Osteocyte (in vitro differentiated cells): ENCODE results near the gene PLPPR5. TPM values are rescaled to one million over a fixed set of nuclear protein-coding genes. Genes with fewer than 3 reads are reported as not detected.

Source experiments
- DNase-seq: peaks from one replicate; pipeline ENCODE4 v3.0.0; 2021; ENCODE audit warnings: mixed read lengths; ENCODE audit not compliant: unreplicated experiment; ENCODE audit errors: extremely low spot score
- H3K27ac Mint-ChIP-seq: one replicate; pipeline ENCODE4 v1.8.0; 2021; ENCODE audit warnings: mild to moderate bottlenecking, mixed read lengths; ENCODE audit not compliant: unreplicated experiment
- H3K27me3 Mint-ChIP-seq: one replicate; pipeline ENCODE4 v1.8.0; 2021; ENCODE audit warnings: mixed read lengths; ENCODE audit not compliant: unreplicated experiment
- H3K36me3 Mint-ChIP-seq: one replicate; pipeline ENCODE4 v1.8.0; 2021; ENCODE audit warnings: mixed read lengths; ENCODE audit not compliant: unreplicated experiment
- H3K4me1 Mint-ChIP-seq: one replicate; pipeline ENCODE4 v1.8.0; 2021; ENCODE audit warnings: mixed read lengths; ENCODE audit not compliant: unreplicated experiment
- H3K4me3 Mint-ChIP-seq: one replicate; pipeline ENCODE4 v1.8.0; 2021; ENCODE audit warnings: mild to moderate bottlenecking, moderate library complexity, mixed read lengths; ENCODE audit not compliant: unreplicated experiment
- H3K9me3 Mint-ChIP-seq: one replicate; pipeline ENCODE4 v1.8.0; 2021; ENCODE audit warnings: mixed read lengths; ENCODE audit not compliant: unreplicated experiment
- total RNA-seq: library from RNA; stranded (reverse); gene quantifications from 2 replicates; pipeline ENCODE4 v1.2.1, GENCODE V29; 2021
- TF ChIP-seq, protein P1 (sequence below): fragments of 200-600 bp; sonication (generic); IDR thresholded peaks from 2 replicates; pipeline ENCODE4 v1.5.0; 2021; ENCODE audit warnings: antibody characterized with exemption, mild to moderate bottlenecking, moderate library complexity

Gene PLPPR5
- total RNA-seq, 1 donor from 2014 or later: not detected

DNA sequence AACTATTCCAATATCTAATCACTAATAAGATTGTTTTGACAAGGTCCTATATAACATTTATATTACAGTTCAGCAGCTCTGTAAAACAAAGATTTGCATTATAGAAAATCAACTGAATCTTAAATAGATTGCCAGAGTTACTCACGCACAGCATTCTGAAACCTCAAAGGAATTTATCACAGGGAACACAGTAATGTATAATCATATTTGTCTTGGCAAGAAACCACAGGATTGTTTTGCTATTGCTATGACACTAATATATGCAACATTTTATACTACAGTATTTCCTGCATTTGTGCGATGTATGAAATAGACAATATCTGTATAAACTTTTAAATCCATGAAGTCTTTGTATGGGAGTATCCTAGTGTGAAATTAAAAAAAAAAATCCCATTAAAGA, 101.4 kb downstream of the PLPPR5 start:
- H3K36me3 Mint-ChIP-seq: no peaks in the 10 kb centered on the region
- peak overlapping the region; percentile 64 for H3K27ac Mint-ChIP-seq
- no peaks in the 10 kb centered on the region for H3K27me3 Mint-ChIP-seq
- TF ChIP-seq, protein P1, sequence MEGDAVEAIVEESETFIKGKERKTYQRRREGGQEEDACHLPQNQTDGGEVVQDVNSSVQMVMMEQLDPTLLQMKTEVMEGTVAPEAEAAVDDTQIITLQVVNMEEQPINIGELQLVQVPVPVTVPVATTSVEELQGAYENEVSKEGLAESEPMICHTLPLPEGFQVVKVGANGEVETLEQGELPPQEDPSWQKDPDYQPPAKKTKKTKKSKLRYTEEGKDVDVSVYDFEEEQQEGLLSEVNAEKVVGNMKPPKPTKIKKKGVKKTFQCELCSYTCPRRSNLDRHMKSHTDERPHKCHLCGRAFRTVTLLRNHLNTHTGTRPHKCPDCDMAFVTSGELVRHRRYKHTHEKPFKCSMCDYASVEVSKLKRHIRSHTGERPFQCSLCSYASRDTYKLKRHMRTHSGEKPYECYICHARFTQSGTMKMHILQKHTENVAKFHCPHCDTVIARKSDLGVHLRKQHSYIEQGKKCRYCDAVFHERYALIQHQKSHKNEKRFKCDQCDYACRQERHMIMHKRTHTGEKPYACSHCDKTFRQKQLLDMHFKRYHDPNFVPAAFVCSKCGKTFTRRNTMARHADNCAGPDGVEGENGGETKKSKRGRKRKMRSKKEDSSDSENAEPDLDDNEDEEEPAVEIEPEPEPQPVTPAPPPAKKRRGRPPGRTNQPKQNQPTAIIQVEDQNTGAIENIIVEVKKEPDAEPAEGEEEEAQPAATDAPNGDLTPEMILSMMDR: no peak
- peaks cover 23% of the 10 kb centered on the region for H3K4me1 Mint-ChIP-seq
- no peak overlapping the region for H3K4me3 Mint-ChIP-seq
- no peaks in the 10 kb centered on the region for H3K9me3 Mint-ChIP-seq
- DNase-seq: no peak

DNA sequence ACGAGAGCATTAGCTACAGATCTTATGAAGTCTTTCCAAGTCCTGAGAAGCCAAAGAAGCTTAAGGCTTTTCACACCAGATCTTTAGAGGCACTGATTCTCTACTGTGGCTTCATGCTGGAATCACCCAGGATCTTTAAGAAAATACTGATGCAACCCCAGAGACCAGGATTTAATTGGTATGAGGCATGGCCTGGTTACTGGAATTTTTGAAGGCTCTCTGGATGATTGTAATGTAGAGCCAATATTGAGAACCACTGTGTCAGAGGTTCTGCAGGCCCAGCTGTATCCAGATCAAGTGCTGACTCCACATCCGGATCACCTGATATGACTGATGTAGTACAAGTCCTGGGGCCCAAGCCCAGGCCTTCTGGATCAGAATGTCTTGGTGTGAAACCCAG, 105.7 kb downstream of the PLPPR5 start:
- no peaks in the 10 kb centered on the region for H3K9me3 Mint-ChIP-seq
- no peaks in the 10 kb centered on the region for H3K27me3 Mint-ChIP-seq
- TF ChIP-seq, protein P1: no peak
- peaks cover 16% of the 10 kb centered on the region for H3K4me1 Mint-ChIP-seq
- no peak overlapping the region for H3K27ac Mint-ChIP-seq
- DNase-seq: no peak
- no peaks in the 10 kb centered on the region for H3K36me3 Mint-ChIP-seq
- H3K4me3 Mint-ChIP-seq: no peak overlapping the region

GRCh38 chr1:98897479-98897878, 107.2 kb downstream of the PLPPR5 start:
- Mint-ChIP-seq H3K27ac (no peak overlapping the region), H3K36me3 (no peaks in the 10 kb centered on the region), H3K27me3 (no peaks in the 10 kb centered on the region), H3K4me3 (no peak overlapping the region), H3K4me1 (peaks cover 1% of the 10 kb centered on the region), H3K9me3 (no peaks in the 10 kb centered on the region)
- TF ChIP-seq, protein P1: no peak
- DNase-seq: no peak

GRCh38 chr1:98896711-98897445, 107.8 kb downstream of the PLPPR5 start:
- no peaks in the 10 kb centered on the region for H3K36me3 Mint-ChIP-seq
- TF ChIP-seq, protein P1: no peak
- H3K9me3 Mint-ChIP-seq: no peaks in the 10 kb centered on the region
- H3K27ac Mint-ChIP-seq: no peak overlapping the region
- no peaks in the 10 kb centered on the region for H3K4me1 Mint-ChIP-seq
- no peak for DNase-seq
- H3K27me3 Mint-ChIP-seq: no peaks in the 10 kb centered on the region
- H3K4me3 Mint-ChIP-seq: no peak overlapping the region

DNA sequence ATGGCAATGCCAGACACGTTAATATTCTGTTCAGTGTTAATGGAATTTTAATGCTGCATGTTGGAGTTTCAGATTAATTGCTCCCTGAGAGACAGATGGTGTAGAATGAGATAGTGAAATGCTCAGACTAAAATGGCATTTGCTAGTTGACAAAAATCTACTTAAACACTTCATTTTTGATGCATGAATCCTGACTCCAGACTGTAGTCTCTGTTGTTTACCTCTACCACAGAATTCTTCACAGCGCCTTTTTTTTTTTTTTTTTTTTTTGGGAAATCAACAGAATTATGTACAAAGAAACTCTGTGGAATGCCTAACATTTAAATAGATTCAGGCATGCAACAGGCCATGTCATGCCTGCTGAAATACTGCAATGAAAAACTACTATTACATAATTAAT, 111.3 kb downstream of the PLPPR5 start:
- peaks cover 2% of the 10 kb centered on the region for H3K27me3 Mint-ChIP-seq
- DNase-seq: no peak
- H3K27ac Mint-ChIP-seq: no peak overlapping the region
- H3K4me3 Mint-ChIP-seq: no peak overlapping the region
- no peaks in the 10 kb centered on the region for H3K4me1 Mint-ChIP-seq
- TF ChIP-seq, protein P1: no peak
- H3K9me3 Mint-ChIP-seq: no peaks in the 10 kb centered on the region
- no peaks in the 10 kb centered on the region for H3K36me3 Mint-ChIP-seq
